ENCODE results near the gene CFAP68. TPM values are rescaled to one million over a fixed set of nuclear protein-coding genes. Genes with fewer than 3 reads are reported as not detected.

CFAP68 gene, protein sequence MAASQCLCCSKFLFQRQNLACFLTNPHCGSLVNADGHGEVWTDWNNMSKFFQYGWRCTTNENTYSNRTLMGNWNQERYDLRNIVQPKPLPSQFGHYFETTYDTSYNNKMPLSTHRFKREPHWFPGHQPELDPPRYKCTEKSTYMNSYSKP
- total RNA-seq (10 to 100 TPM; 26.6 to 60.7 (median 37.3) TPM), polyA plus RNA-seq (10 to 100 TPM; 46.5 to 80.4 (median 59.6) TPM)
- long read RNA-seq, donor 1, transcript C11orf1-201 (4 exons, 2,885 nt): major isoform, 17 of 28 reads
- long read RNA-seq, donor 1, transcript C11orf1-202 (4 exons, 534 nt): minor isoform, 10 of 28 reads
- long read RNA-seq, donor 1, partial matches to known transcripts: 0 of 28 reads
- long read RNA-seq, donor 1, other reads (novel, unspliced or antisense): 0 of 28 reads
- long read RNA-seq, donor 2, transcript C11orf1-201 (4 exons, 2,885 nt): major isoform, 10 of 17 reads
- long read RNA-seq, donor 2, transcript C11orf1-202 (4 exons, 534 nt): minor isoform, 6 of 17 reads
- long read RNA-seq, donor 2, partial matches to known transcripts: 0 of 17 reads
- long read RNA-seq, donor 2, other reads (novel, unspliced or antisense): 0 of 17 reads
- long read RNA-seq, donor 3, transcript C11orf1-202 (4 exons, 534 nt): minor isoform, 7 of 17 reads
- long read RNA-seq, donor 3, transcript C11orf1-201 (4 exons, 2,885 nt): major isoform, 10 of 17 reads
- long read RNA-seq, donor 3, partial matches to known transcripts: 0 of 17 reads
- long read RNA-seq, donor 3, other reads (novel, unspliced or antisense): 0 of 17 reads
- long read RNA-seq, donor 4, transcript C11orf1-201 (4 exons, 2,885 nt): major isoform, 14 of 24 reads
- long read RNA-seq, donor 4, transcript C11orf1-202 (4 exons, 534 nt): minor isoform, 10 of 24 reads
- long read RNA-seq, donor 4, partial matches to known transcripts: 0 of 24 reads
- long read RNA-seq, donor 4, other reads (novel, unspliced or antisense): 0 of 24 reads
- long read RNA-seq, donor 5, transcript C11orf1-202 (4 exons, 534 nt): minor isoform, 9 of 26 reads
- long read RNA-seq, donor 5, transcript C11orf1-201 (4 exons, 2,885 nt): major isoform, 14 of 26 reads
- long read RNA-seq, donor 5, partial matches to known transcripts: 0 of 26 reads
- long read RNA-seq, donor 5, other reads (novel, unspliced or antisense): 2 of 26 reads
- long read RNA-seq, donor 6, transcript C11orf1-202 (4 exons, 534 nt): minor isoform, 10 of 23 reads
- long read RNA-seq, donor 6, transcript C11orf1-201 (4 exons, 2,885 nt): major isoform, 11 of 23 reads
- long read RNA-seq, donor 6, partial matches to known transcripts: 0 of 23 reads
- long read RNA-seq, donor 6, other reads (novel, unspliced or antisense): 2 of 23 reads
- long read RNA-seq, donor 7, partial matches to known transcripts: 0 of 7 reads
- long read RNA-seq, donor 7, other reads (novel, unspliced or antisense): 0 of 7 reads
- long read RNA-seq, donor 8, transcript C11orf1-201 (4 exons, 2,885 nt): major isoform, 9 of 15 reads
- long read RNA-seq, donor 8, transcript C11orf1-202 (4 exons, 534 nt): minor isoform, 6 of 15 reads
- long read RNA-seq, donor 8, partial matches to known transcripts: 0 of 15 reads
- long read RNA-seq, donor 8, other reads (novel, unspliced or antisense): 0 of 15 reads
- long read RNA-seq, donor 9, transcript C11orf1-201 (4 exons, 2,885 nt): major isoform, 7 of 20 reads
- long read RNA-seq, donor 9, transcript C11orf1-202 (4 exons, 534 nt): major isoform, 7 of 20 reads
- long read RNA-seq, donor 9, partial matches to known transcripts: 0 of 20 reads
- long read RNA-seq, donor 9, other reads (novel, unspliced or antisense): 5 of 20 reads
- long read RNA-seq, donor 10, partial matches to known transcripts: 0 of 4 reads
- long read RNA-seq, donor 10, other reads (novel, unspliced or antisense): 0 of 4 reads

DNA sequence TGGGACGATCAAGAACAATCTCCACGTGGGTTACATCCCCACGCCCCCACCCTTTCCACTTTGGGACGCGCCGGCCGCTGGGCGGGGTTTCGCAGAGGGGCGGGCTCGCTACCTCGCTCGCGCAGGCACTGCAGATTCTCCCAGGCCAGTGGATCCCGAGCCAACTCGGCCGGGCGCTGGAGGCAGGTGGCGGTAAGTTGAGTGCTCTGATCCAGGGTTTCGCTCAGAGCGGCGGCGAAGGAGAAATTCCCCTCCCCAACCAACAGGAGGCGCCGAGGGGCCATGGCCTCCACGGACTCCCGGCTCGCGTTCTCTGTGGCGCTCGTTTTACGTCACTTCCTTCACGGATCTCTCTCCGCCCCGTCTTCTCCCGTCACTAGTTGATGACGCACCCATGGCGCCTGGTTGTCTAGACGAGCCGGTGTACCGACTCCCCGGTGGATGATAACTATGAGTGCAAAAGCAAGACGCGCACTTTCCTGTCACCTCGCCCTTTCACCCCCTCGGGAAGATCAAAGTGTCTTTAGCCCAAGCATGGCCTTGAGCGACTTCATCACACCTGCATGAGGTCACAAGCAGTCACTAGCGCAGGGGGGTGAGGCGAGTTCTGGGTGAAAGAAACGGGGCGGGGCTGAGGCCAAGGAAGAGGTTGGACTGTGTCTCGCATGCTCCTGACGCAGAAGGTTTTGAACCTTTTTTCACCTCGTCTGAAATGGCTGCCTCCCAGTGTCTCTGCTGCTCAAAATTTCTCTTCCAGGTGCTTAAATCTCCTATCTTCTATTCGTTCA lies at the start of gene CFAP68, which contains the start of gene FDXACB1:
TSS of gene CFAP68 (plus strand) at position 693 of the 788 bp plus-strand sequence. CDS start at position 713, 20 bp downstream.
TSS of gene FDXACB1 (minus strand) at position 317 of the 788 bp plus-strand sequence. CDS start at position 284, 33 bp downstream.
- DNase-seq: peak; percentile 96 to 99 (median 98)
- WGBS, 4 donors: 0 to 2% (median 1%) methylated on average over 29 to 55 of the region's 55 CpGs

DNA sequence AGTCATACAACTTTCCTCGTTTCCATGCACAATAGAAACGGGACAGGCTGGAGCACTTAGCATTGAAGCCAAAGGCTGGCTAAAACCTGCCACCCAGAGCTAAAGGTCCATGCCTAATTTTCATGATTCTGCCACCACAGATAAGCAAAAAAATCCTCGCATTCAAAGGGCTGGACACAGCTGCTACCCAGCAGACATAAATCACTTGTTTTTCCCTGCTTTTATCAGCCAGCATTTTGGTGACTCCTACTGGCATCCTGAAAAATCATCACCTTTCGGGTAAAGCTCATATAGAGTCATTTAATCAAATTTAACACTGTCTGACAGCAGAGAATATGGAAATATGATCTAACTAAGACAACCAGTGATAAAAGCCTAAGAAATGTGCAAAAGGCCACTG lies 45.8 kb upstream of the CFAP68 start:
- 30 to 38% (median 36%) methylated on average over 4 of the region's 4 CpGs for WGBS, 4 donors
- peaks cover 0 to 17% of the 10 kb centered on the region in 2 donors for H3K36me3 ChIP-seq (replicated peaks in 1 of 2)
- TF ChIP-seq POLR2A (IDR thresholded peaks at IDR 0.05): no peak
- TF ChIP-seq, protein P1, sequence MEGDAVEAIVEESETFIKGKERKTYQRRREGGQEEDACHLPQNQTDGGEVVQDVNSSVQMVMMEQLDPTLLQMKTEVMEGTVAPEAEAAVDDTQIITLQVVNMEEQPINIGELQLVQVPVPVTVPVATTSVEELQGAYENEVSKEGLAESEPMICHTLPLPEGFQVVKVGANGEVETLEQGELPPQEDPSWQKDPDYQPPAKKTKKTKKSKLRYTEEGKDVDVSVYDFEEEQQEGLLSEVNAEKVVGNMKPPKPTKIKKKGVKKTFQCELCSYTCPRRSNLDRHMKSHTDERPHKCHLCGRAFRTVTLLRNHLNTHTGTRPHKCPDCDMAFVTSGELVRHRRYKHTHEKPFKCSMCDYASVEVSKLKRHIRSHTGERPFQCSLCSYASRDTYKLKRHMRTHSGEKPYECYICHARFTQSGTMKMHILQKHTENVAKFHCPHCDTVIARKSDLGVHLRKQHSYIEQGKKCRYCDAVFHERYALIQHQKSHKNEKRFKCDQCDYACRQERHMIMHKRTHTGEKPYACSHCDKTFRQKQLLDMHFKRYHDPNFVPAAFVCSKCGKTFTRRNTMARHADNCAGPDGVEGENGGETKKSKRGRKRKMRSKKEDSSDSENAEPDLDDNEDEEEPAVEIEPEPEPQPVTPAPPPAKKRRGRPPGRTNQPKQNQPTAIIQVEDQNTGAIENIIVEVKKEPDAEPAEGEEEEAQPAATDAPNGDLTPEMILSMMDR (IDR thresholded peaks at IDR 0.05): peak in 5 of 6 experiments; percentile 7 to 48 (median 34)
- no peaks in the 10 kb centered on the region for H3K9me3 ChIP-seq (replicated peaks in 1 of 3)
- H3K27ac ChIP-seq: no peak overlapping the region
- H3K4me1 ChIP-seq (replicated peaks in 1 of 2): peaks cover 0 to 10% of the 10 kb centered on the region in 2 donors
- intact Hi-C loops (cut with DNase I): loop anchor here in 1 of 2 donors (10.0 kb wide), 1 partner anchor 59 kb away; no protein-coding TSS in a partner anchor
- H3K4me3 ChIP-seq: no peak overlapping the region
- DNase-seq: peak in 3 of 7 donors; percentile 29 to 33 (median 32)
- no peaks in the 10 kb centered on the region for H3K27me3 ChIP-seq

More for the DNA sequence above, at the start of gene CFAP68, which contains the start of gene FDXACB1:
- H3K4me1 ChIP-seq (replicated peaks in 1 of 2): peaks cover 17 to 21% of the 10 kb centered on the region in 2 donors
- H3K4me3 ChIP-seq: peak within 1 kb of the TSS; percentile 21 to 90 (median 42)
- intact Hi-C loops (cut with DNase I): loop anchor here (5.0 to 10.0 kb wide), 4 partner anchors 46 to 206 kb away; partner anchors contain the start of genes SDHD (in 1 of the 2) and TIMM8B (in 1 of the 2)
- H3K27ac ChIP-seq: peak within 1 kb of the TSS; percentile 78 to 99 (median 93)
- TF ChIP-seq POLR2A (IDR thresholded peaks at IDR 0.05): peak; percentile 57 to 58
- TF ChIP-seq, protein P1 (IDR thresholded peaks at IDR 0.05): peak; percentile 82 to 99 (median 98)
- no peaks in the 10 kb centered on the region for H3K9me3 ChIP-seq (replicated peaks in 1 of 3)
- no peaks in the 10 kb centered on the region for H3K36me3 ChIP-seq (replicated peaks in 1 of 2)
- H3K27me3 ChIP-seq: no peaks in the 10 kb centered on the region
